ENCODE data around the gene ELF2. TPM values are rescaled to one million over a fixed set of nuclear protein-coding genes. Genes with fewer than 3 reads are reported as not detected.

The ELF2 gene
- total and polyA plus RNA-seq, 12 donors: 13.3 to 43.5 (median 35.6) TPM

- intact Hi-C loops (cut with DNase I): loop anchor here in 1 of 10 donors (10.0 kb wide), 1 partner anchor 612 kb away; no protein-coding TSS in a partner anchor
- TF ChIP-seq, protein P1, sequence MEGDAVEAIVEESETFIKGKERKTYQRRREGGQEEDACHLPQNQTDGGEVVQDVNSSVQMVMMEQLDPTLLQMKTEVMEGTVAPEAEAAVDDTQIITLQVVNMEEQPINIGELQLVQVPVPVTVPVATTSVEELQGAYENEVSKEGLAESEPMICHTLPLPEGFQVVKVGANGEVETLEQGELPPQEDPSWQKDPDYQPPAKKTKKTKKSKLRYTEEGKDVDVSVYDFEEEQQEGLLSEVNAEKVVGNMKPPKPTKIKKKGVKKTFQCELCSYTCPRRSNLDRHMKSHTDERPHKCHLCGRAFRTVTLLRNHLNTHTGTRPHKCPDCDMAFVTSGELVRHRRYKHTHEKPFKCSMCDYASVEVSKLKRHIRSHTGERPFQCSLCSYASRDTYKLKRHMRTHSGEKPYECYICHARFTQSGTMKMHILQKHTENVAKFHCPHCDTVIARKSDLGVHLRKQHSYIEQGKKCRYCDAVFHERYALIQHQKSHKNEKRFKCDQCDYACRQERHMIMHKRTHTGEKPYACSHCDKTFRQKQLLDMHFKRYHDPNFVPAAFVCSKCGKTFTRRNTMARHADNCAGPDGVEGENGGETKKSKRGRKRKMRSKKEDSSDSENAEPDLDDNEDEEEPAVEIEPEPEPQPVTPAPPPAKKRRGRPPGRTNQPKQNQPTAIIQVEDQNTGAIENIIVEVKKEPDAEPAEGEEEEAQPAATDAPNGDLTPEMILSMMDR (IDR thresholded peaks at IDR 0.05): no peak
Measured at GRCh38 chr4:139042981-139043460, 134.0 kb downstream of the ELF2 start.

DNA sequence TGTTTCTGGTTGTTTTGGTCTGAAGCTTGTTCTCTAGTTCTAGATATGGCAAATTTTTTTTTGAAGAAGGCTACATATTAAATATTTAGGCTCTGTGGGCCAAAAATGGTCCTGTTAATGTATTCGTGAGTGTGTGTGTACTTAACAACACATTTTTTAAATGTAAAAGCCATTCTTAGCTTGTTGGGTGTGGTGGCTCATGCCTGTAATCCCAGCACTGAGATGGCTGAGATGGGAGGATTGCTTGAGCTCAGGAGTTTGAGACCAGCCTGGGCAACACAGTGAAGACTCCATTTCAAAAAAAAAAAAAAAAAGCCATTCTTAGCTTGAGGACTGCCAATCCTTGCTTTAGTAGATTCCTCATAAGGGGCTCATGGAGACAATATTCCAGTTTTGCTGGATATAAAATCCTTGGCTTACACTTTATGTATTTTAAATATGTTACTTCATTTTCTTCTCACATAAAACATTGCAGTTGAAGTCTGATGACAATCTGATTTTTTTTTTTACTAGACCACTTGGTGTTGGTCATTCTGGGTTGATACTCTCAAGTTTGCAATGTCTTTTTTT, 138.1 kb downstream of the ELF2 start:
- DNase-seq: no peak
- TF ChIP-seq, protein P1 (IDR thresholded peaks at IDR 0.05): no peak

More at GRCh38 chr4:139042981-139043460, 134.0 kb downstream of the ELF2 start:
- ATAC-seq (peak; percentile 51 to 88 (median 74)), DNase-seq (no peak)
- peak overlapping the region in 1 of 10 donors; percentile 29 for H3K27ac ChIP-seq
- H3K36me3 ChIP-seq: peaks cover 0 to 71% (median 11%) of the 10 kb centered on the region in 9 donors
- H3K9me3 ChIP-seq: peaks cover 0 to 6% (median 0%) of the 10 kb centered on the region in 11 donors
- 47 to 68% methylated on average over 10 of the region's 10 CpGs for WGBS, 2 donors
- H3K4me1 ChIP-seq: peaks cover 0 to 25% (median 13%) of the 10 kb centered on the region in 9 donors
- no peaks in the 10 kb centered on the region for H3K27me3 ChIP-seq
- H3K4me3 ChIP-seq: no peak overlapping the region

GRCh38 chr4:139036885-139037284, 140.1 kb downstream of the ELF2 start:
- no peak overlapping the region for H3K4me3 ChIP-seq
- 64 to 77% methylated on average over 2 of the region's 2 CpGs for WGBS, 2 donors
- peaks cover 0 to 31% (median 0%) of the 10 kb centered on the region in 9 donors for H3K36me3 ChIP-seq
- H3K9me3 ChIP-seq: peaks cover 0 to 6% (median 0%) of the 10 kb centered on the region in 11 donors
- DNase-seq (no peak), ATAC-seq (no peak)
- no peak overlapping the region for H3K27ac ChIP-seq
- peaks cover 0 to 26% (median 8%) of the 10 kb centered on the region in 9 donors for H3K4me1 ChIP-seq
- no peaks in the 10 kb centered on the region for H3K27me3 ChIP-seq
- intact Hi-C loops (cut with DNase I): loop anchor here in 6 of 10 donors (5.0 to 10.0 kb wide), 5 partner anchors 138 to 618 kb away; partner anchors contain the start of gene ELF2 (in 2 of the 6)
- TF ChIP-seq, protein P1 (IDR thresholded peaks at IDR 0.05): no peak

More for the DNA sequence above, 138.1 kb downstream of the ELF2 start:
- intact Hi-C loops (cut with DNase I): loop anchor here in 6 of 10 donors (5.0 to 10.0 kb wide), 5 partner anchors 136 to 616 kb away; partner anchors contain the start of gene ELF2 (in 2 of the 6)
- peaks cover 0 to 36% (median 22%) of the 10 kb centered on the region in 9 donors for H3K4me1 ChIP-seq
- no peak for ATAC-seq
- H3K9me3 ChIP-seq: peaks cover 0 to 6% (median 0%) of the 10 kb centered on the region in 11 donors
- H3K27ac ChIP-seq: no peak overlapping the region
- peaks cover 0 to 51% (median 3%) of the 10 kb centered on the region in 9 donors for H3K36me3 ChIP-seq
- WGBS, 2 donors: 92 to 95% methylated on average over 1 of the region's 1 CpG
- no peak overlapping the region for H3K4me3 ChIP-seq
- H3K27me3 ChIP-seq: no peaks in the 10 kb centered on the region

DNA sequence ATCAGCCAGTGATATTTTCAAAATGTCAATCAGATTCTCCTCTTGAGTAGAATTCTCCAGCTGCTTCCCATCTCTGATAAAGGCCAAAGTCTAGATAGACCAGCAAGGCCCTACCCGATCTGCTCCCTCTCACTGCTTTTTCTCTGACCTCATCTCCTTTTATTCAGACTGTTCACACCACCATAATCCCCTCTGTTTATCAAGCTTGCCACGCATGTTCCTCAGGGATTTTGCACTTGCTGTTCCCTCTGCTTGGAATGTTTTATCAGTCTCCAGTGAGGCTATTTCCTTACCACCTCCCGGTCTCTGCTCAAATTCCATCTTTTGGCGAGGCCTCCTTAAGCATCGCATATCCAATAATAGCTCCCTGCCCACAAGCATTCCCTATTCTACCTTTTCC, 141.4 kb downstream of the ELF2 start:
- Histone ChIP-seq H3K27ac (peak overlapping the region in 1 of 10 donors; percentile 9), H3K4me3 (no peak overlapping the region), H3K27me3 (no peaks in the 10 kb centered on the region), H3K36me3 (peaks cover 0 to 30% (median 0%) of the 10 kb centered on the region in 9 donors), H3K9me3 (peaks cover 0 to 6% (median 0%) of the 10 kb centered on the region in 11 donors), H3K4me1 (peaks cover 0 to 30% (median 6%) of the 10 kb centered on the region in 9 donors)
- ATAC-seq (no peak), DNase-seq (no peak)
- intact Hi-C loops (cut with DNase I): loop anchor here in 6 of 10 donors (5.0 to 10.0 kb wide), 5 partner anchors 139 to 619 kb away; partner anchors contain the start of gene ELF2 (in 2 of the 6)
- 54 to 57% methylated on average over 5 of the region's 5 CpGs for WGBS, 2 donors
- TF ChIP-seq, protein P1 (IDR thresholded peaks at IDR 0.05): no peak
